SHP77 (cell line): ENCODE data around the gene ID1.
"Not testable (repeated sequence)": the region's sequence is repeated elsewhere in the genome, so short reads cannot be mapped to it uniquely, and the experiment has no call there.

ENCODE experiments used
- DNase-seq, 2 experiments: peaks; one replicate each; lab custom pipeline; 2025; lab: John Stamatoyannopoulos, UW

ID1 gene

GRCh38 chr20:31573555-31574321 is 31.4 kb upstream of the ID1 start:
- DNase-seq: peak; percentile 58 to 65

GRCh38 chr20:31574986-31575385 is 30.1 kb upstream of the ID1 start:
- not testable (repeated sequence) for DNase-seq

GRCh38 chr20:31576751-31577150 is 28.3 kb upstream of the ID1 start:
- no peak for DNase-seq

- DNase-seq: no peak
Measured at GRCh38 chr20:31577194-31577593, 27.9 kb upstream of the ID1 start.

- DNase-seq: no peak
Measured at GRCh38 chr20:31578448-31579138, 26.5 kb upstream of the ID1 start.

GRCh38 chr20:31579245-31579644 is 25.8 kb upstream of the ID1 start:
- DNase-seq: no peak

- DNase-seq: not testable (repeated sequence)
Measured at GRCh38 chr20:31579941-31580651, 25.0 kb upstream of the ID1 start.

- no peak for DNase-seq
Measured at GRCh38 chr20:31580706-31581105, 24.4 kb upstream of the ID1 start.

GRCh38 chr20:31581391-31581790 is 23.7 kb upstream of the ID1 start:
- DNase-seq: no peak

GRCh38 chr20:31587545-31588389 is 17.3 kb upstream of the ID1 start:
- DNase-seq: peak in 1 of 2 experiments; percentile 27

GRCh38 chr20:31590717-31591225 is 14.3 kb upstream of the ID1 start:
- DNase-seq: no peak

- DNase-seq: peak in 1 of 2 experiments; percentile 44
Measured at GRCh38 chr20:31593221-31594001, 11.7 kb upstream of the ID1 start.

GRCh38 chr20:31594002-31594557 is 11.0 kb upstream of the ID1 start:
- no peak for DNase-seq

GRCh38 chr20:31594558-31595379 is 10.3 kb upstream of the ID1 start:
- DNase-seq: peak in 1 of 2 experiments; percentile 21

- DNase-seq: no peak
Measured at GRCh38 chr20:31595380-31595653, 9.8 kb upstream of the ID1 start.

GRCh38 chr20:31595654-31596411 is 9.3 kb upstream of the ID1 start:
- peak; percentile 57 to 76 for DNase-seq

GRCh38 chr20:31596412-31596715 is 8.7 kb upstream of the ID1 start:
- DNase-seq: not testable (repeated sequence)

GRCh38 chr20:31596831-31597480 is 8.1 kb upstream of the ID1 start:
- peak; percentile 13 to 35 for DNase-seq

GRCh38 chr20:31597481-31597855 is 7.6 kb upstream of the ID1 start:
- DNase-seq: no peak
